ENCODE data around the gene ABCA1.
"Not testable (repeated sequence)": the region's sequence is repeated elsewhere in the genome, so short reads cannot be mapped to it uniquely, and the experiment has no call there.

ABCA1 gene

DNA sequence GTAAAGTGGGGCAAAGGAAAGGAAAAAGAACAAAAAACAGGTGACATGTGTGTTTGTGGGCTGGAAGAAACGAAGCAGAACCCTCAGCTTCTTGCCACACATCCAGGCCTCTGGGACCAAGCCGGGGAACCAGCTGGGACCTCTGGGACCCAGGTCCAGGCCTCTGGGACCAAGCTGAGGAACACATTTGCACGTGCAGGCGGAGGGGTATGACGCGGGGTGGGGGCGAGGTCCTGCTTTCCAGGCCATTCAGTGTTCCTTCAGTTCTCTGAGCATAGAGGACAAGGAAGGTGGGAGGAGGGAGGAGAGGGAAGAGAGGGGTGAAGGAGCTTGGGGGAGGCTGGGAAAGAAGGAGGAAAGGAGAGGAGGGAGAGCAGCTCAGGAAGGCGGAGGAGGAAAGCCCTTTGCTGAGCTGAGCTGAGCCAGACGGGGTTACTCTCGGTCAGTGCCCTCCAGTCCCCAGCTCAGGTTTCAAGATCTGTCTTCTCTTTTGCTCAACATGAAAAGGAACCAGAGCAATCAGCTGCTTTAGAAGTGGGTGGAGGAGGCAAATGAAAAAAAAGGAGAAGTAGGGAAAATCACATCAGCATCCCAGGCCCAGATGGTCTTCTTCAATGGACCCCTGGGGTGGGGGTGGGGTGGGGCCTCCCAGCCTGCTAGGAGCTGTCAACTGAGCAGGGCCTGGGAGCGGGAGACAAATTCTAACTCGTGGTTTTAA is 59.1 kb downstream of the ABCA1 start:
- peak; percentile 93 for DNase-seq

DNA sequence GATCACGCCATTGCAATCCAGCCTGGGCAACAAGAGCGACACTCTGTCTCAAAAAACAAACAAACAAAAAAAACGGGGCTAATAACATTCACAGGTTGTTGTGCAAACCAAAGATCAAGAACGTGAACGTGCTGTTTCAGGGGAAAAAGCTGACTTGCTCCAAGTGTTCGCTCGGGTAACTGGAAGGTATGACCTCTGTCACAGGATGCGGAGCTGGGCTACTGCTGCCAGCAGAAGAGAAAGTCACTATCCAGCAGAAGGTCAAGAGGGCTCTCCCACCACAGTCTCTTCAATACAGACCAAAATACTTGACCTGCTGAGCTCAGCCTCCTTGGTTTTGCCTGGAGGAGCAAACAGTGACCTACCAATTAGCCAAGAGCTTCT is 59.7 kb downstream of the ABCA1 start:
- DNase-seq: no peak

DNA sequence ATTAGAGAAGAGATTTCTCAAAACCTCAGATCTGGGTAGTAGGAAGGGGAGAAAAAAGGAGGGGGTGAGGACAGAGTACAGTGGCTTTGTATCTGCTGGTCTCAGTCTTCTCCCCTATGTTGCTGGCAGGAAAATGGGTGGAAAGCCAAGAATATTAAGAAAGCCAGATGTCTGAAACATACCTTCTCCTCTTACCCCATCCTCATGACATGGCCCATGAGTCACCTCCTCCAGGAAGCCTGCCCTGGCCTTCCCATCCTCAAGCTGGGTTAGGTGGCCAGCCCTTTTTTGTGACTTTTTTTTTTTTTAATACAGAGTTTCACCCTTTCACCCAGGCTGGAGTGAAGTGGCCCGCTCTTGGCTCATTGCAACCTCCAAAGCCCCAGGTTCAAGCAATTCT is 61.8 kb downstream of the ABCA1 start:
- DNase-seq: no peak

DNA sequence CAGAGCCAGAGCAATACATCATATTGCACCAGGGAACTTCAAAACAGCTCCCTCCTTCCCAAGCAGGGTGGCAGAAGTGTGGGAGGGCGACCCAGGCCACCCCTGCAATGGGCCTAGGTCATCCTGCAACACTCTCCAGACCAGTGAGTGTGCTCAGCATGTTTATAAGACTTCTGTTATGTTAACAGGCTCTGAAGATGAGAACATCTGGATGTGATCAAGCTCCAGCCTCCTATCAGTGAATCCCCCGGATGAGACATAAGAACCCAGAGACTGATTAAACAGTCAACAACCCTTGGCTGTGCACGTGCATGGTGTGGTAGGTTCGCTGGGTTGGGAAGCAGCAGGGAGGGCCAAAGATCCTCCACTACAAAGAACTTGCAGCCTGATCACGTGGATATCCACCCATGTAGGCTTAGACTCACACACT is 63.3 kb downstream of the ABCA1 start:
- DNase-seq: no peak

DNA sequence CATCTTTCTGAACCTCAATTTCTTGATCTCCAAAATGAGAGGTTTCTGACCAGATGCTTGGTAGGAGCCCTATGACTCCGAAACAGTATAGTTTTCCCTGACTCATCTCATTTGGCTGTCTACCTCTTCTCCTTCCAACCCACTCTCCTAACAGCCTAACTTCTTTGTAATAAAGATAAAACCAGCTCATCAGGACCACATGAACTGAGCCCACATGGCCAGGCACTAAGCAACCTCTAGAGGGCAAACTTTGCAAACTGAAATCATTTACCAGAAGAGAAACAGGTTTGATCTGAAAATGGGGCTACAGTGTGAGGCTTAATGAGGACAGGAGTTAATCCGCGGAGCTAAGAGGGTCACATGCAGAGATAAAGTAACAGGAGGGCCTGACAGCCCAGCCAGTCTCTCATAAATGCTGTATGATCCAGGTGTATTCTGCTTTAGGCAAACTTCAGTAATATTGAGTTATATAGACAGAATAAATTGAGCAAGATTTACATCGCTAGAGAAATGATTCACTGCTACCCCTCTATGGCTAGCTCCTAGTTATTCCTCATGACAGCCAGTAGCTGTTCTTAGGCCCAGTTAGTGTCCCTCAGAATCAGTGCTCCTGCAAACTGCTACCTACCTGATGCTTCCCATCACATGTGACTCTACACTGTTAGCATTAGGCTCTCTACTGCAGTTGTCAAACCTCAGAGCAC is 64.6 kb downstream of the ABCA1 start:
- DNase-seq: peak; percentile 88

DNA sequence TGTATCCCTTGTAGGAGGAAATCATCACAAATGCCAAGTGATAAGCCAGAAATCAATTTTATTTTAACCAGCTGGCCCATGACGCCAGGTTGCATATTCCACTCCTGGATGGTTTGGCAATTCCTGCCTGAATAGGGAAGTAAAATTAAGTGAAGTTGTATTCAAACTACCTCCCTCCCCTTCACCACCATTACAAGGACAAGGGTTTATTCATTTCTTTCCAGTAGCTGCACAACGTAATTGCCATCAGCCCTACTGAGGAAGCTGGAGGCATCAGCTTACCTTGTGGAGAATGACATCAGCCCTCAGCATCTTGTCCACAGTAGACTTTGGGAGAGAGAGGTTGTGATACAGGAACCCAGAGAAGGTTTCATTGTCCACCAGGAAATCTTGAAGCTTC is 66.6 kb downstream of the ABCA1 start:
- DNase-seq: peak; percentile 50

DNA sequence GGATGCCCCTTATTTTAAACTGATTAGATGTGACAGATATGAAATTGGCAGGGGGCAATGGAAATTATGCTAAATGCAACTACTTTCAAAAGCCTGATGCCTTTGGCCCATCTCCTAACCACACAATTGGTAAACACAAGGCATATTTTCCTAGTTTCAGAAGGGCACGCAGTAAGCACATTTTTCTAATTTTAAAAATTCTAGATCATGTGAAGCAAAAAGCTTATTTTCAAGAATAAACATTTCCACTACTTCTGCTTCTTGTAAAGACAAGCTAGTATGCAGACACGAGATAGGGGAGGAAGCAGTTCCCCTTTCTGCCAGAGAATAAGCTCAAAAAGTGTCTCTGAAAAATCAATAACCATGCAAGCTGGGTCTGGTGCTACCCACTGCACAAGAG is 67.7 kb downstream of the ABCA1 start:
- no peak for DNase-seq

DNA sequence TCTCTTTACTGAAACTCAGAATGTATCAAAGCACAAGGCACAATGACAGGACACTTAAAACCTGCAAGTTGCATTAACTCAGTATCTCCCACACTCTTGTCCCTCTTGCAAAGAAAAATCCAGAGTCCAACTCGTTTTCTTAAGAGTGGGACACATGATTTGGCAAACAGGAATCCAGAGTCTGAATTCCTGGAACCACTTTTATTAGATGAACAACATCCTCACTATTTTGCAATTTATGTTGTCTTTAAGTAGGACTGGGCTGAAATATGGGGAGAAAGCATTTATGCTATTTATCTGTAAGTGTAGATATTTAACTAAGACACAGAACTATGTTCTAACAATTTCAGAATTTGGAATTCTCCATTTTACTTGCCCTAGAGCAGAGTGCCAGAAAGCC is 69.1 kb downstream of the ABCA1 start:
- DNase-seq: no peak

DNA sequence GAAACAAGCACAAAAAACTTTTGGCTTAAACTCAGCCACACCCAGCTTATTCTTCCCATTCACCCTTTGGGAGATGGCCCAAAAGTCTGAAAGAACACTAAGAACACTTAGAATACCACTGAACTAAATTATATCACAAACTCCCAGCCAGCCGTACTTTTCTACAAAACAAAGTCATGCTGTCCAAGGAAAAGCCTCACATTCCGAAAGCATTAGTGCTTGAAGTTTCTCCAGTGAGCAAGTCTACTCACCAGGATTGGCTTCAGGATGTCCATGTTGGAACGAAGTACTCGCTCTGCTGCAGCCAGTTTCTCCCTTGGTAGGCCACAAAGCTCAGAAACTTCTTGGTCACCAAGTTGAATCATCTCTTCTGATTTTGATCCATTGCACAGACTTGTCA is 69.7 kb downstream of the ABCA1 start:
- no peak for DNase-seq

DNA sequence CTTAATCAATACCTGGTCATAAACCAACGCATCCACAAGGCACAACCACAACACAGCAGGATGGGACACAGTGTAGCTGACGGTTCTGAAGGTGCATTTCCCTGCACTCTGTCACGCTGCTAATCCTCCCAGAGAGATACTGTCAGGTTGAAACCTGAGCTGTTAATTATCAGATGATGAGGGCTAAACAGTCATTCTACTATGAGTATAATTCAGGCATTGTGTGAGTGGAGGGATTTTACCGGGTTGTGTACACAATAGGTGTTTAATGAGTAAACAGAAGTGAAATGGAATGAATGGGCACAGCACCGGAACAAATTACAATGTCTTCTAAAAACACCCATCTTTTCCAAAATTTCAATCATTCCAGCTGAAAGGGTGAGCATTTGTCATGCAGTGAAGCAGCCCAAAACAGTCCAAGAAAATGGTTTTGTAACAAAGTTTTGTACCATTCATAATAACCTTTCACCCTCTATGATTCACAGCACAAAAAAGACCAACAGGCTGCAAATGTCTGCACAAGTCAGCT is 71.5 kb downstream of the ABCA1 start:
- peak; percentile 99 for DNase-seq

DNA sequence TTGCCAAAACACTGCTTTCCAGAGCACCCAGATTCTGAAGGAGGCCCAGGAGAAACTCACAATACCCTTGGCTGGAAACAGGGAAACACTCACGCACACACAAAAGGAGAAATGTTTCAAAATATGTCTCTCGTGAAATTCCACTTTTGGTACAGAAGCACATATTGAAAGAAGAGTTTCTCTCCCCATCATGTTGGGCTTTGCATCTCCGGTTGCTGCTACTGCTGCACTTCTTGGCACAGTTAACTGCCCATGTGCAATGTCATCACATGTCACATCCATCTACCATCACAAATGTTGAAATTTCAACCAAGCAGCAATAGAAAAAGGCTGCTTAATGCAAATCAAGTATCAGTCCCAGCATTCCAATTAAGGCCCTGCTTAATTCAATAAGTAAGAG is 72.1 kb downstream of the ABCA1 start:
- DNase-seq: peak; percentile 58

DNA sequence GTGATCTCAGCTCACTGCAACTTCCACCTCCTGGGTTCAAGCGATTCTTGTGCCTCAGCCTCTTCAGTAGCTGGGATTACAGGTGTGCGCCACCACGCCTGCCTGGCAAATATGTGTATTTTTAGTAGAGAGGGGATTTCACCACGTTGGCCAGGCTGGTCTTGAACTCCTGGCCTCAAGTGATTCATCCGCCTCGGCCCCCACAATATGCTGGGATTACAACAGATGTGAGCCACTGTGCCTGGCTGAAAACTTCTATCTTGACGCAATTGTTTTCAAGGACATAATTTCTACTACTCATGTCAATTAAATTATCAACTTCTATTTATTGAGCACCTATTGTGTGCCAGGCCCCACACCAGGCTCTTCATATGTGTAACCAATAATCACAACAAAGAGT is 72.7 kb downstream of the ABCA1 start:
- not testable (repeated sequence) for DNase-seq

DNA sequence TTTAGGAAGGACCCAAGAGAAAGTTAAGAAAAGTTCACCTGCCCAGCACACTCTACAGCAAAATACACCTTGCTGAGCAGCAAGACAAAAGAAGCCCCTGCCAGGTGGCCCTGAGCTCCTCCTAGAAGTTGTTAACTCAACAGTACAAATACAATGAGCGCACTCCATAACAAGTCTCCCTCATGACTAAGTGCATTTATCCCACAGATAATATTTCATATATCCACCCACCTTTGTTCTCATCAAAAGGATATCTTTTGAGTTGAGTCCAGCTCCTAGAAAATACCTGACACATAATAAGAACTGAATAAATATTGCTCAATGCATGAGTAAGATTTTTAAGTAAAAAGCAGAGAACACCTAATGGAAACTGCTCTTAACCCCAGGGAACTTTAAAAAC is 73.3 kb downstream of the ABCA1 start:
- peak; percentile 92 for DNase-seq

DNA sequence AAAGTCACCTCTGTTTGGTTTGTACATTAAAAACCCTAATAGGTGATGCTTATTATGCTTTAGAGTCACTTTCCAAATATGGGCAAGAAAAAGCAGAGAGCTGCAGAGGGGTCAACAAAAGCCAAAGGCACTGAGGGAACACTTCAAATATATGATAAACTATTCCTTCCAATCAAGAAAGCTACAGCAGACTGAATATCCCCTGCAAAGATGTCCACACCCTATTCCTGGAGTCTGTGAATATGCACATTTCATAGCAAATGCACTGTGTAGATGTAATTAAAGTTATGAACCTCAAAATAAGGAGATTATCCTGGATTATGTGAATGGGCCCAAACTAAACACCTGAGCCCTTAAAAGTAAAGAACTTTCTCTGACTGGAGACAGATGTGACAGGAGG is 74.3 kb downstream of the ABCA1 start:
- DNase-seq: peak; percentile 31

DNA sequence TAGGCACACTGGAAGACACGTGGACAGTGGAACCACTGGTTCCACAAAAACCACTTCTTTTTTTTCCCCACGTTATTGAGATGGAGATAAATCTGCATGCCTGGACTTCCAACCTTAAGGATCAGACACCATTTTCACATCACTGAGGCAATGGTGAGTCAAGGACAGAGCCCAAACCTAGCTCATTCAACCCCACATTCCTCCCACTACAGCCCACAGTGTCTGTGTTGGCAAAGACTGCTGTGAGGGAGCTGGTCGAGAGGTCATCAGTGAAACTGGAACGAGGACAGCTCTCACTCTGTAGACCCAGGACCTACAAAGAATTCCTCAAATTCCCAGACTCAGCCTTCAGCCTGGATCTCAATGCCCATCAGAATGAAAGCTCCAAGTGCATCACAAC is 74.8 kb downstream of the ABCA1 start:
- no peak for DNase-seq

DNA sequence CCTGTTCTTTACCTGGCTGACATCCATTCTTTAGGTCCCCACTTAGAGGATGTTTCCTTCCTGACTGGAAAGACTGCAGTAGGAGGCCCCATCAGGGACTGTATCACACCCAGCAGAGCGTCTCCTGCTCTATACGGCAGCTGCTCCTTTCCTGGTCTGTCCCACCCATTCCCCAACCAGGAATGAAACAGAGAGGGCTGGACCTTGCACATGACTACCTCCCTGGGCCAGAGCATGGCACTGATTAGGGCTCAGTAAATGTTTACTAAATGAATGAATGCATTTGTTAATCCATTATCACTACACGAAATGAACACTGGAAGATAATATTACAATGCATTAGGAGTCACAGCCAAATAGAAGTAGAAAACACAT is 76.4 kb downstream of the ABCA1 start:
- peak; percentile 49 for DNase-seq

DNA sequence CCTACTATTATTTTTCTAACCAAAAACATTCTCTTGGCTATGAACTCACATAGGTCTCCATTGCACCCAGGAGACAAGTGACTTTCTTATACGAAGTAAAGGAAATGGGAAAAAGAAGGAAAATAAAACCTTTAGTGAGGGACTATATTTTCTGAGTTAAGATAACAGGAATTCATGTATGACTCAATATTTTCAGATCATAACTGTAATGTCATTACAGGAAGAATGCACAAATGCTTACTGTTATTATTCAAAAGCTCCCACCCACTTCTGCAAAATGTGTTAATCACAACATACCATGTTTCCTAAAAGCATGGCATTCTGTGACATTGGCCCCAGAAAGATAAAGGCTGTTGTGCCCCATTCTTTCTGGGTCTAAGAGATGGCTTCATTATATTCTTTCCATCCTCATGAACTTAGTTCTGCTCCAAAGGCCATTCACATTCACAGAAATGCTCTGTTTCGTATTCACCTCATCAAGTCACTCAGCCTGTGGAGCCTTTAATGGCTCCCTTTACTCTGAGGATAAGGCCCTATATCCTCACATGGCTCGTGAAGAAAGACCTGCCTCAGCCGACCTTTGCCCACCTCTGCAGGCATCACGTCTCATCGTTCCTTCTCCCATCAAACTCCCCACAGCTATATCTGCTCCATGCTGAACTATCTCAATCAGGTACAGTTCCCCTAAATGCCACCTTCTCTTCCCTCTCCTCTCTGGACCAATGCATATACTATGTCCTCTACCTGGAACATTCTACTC is 77.0 kb downstream of the ABCA1 start:
- no peak for DNase-seq

DNA sequence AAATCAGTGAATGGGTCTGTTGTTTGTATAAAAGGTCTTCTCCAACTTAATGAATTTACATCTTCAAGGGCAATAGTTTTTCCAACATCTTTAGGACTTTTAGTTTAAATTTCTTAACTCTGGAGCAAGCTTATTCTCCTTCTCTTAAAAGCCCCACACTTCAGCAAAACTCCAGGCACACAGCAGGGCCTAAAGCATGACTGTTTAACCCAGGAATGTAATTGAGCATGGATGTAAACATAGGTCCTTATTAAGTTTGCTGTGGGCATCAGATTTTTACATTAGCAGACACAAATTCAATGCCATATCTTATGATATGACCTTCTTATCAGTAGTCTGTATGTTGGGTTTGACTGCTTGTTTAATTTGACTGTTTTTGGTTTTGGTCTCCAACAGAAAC is 78.9 kb downstream of the ABCA1 start:
- DNase-seq: no peak

DNA sequence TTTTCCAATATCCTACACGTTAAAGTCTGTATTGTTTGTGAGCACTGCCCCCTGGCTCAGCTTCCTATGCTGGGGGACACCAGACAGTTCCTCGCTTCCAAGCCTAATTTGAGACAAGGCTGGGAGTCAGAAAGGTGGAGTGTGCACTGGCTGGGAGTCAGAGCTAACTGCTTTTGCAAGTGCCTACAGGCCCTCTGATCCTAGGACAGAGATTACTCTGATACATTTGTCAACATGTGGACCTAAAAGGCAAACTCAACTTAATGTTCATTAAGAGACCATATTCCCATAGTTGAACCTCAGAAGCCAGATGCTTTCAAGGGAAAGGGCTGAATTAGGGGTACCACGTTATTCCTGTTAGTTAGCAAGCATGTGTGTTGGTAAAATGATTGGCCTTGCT is 83.2 kb downstream of the ABCA1 start:
- no peak for DNase-seq

DNA sequence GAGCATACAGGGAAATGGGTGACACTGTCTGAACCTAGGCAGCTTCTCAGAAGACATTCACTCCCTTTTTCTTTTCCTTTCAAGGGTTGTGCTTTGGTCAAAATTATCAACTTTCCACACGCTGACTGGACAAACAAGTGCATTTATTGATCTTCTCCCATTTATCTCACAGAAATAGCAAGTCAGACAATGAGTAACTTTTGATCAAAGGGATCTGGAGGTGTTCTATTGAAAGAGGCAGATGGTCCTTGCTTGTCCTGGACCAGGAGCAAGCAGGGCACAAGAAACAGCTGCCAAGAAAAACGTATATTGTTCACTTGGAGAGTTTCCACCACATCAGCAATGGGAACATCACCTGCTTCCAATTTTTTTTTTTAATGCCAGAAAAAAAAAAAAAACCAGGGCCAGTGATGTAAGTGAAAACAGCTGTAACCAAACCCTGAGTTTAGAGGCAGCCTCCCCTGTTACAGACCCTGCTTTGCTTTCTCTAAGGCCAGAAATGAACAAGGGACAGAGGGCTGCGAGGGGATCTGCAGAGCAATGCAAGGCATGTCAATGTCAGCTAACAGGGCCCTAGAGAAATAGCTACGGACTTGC is 84.2 kb downstream of the ABCA1 start:
- DNase-seq: no peak

DNA sequence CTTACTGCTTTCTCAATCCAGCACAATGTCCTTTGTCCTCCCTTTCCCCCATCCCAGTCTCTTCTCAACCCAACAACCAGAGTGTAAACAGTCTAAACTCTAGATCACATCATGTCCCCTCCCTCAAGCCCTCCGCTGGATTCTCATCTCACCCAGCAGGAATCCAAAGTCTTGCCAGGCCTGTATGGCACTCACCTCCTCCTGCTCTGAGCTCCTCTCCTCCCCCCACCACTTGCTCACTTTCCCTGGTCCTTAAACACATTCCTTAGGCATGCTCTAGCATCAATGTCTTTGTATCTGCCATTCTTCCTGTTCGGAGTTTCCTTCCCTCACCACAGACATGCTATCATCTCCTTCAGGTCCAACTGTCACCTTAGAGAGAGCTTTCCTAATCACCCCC is 85.3 kb downstream of the ABCA1 start:
- no peak for DNase-seq

DNA sequence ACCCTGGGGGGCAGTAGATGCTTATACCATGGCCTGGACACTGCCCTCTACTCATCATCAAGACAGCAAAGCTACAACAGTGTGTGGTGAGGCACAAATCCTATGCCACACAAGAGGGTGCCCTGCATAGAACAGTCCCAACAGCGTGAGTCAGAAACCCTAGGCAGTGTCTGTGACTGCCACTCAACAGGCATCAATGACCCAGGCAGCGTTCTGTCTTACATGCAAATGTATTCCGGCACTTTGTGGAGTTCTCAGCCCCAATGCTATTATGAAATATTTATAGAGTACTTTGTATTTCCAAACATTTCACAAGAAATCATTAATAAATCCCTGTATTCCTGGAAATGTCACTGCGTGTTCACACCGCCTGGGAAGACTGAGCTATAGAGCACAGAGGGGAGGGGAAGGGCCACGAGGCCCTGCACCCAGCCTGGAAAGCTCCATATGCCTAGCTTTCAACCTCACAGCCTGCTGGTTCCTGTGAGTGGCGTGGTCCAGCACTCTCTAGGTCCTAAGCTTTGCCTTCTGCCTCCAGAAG is 86.3 kb downstream of the ABCA1 start:
- no peak for DNase-seq

DNA sequence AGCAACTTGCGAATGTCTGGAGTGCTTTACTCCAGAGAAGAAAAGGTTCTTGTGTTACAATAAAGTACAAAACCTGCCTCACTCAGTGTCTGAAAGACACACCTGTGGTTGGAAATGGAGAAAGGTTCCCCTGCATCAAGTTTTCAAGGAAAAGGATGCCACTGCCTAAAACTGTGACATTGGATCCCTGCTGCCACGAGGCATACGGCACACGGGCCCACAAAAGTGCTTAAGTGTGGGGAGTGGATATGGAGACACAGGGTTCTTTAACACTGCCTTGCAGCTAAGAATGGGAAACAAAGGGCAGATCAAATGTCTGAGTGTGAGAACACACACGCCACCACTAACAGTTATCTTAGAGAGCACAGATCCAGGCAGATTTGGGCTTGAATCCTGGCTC is 89.0 kb downstream of the ABCA1 start:
- DNase-seq: no peak

All from NCI-H69 (cell line).